ENCODE results near the gene PAPPA2.

DNA sequence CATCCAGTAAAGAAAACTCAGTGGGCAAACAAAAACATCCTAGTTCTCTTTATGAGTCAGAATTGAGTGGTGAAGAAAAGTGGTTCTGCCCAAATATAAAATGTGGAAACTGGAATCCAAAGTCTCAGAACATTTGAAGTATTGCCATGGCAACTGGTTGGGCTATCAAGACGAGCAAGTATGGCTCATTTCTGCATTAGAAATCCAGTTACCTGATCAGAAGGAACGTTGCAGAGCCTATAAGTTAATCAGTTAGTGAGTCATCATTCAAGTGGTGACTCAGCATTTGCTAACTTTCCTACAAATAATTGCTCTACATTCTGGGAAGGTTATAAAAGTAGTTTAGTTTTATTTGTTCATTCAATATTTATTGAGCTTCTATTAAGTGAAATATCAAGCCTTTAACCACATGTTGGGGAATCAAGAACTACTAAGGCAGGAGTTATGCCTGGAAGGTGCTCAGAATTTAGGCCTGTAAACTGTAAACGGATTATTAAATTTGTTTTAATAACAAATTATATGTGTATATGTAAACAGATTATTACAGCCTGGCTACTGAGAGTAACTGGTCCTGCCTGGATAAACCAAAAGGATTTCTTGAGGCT is 104.3 kb downstream of the PAPPA2 start:
- no peak for TF ChIP-seq CTCF (conservative IDR thresholded peaks at IDR 0.05; ENCODE audit: low read depth, low read length)
- TF ChIP-seq, protein P1, sequence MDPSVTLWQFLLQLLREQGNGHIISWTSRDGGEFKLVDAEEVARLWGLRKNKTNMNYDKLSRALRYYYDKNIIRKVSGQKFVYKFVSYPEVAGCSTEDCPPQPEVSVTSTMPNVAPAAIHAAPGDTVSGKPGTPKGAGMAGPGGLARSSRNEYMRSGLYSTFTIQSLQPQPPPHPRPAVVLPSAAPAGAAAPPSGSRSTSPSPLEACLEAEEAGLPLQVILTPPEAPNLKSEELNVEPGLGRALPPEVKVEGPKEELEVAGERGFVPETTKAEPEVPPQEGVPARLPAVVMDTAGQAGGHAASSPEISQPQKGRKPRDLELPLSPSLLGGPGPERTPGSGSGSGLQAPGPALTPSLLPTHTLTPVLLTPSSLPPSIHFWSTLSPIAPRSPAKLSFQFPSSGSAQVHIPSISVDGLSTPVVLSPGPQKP (IDR thresholded peaks at IDR 0.05; ENCODE audit: borderline replicate concordance, low read depth, low read length) = no peak
- TF ChIP-seq POLR2A (IDR thresholded peaks at IDR 0.05; ENCODE audit: low read depth, low read length) = no peak
